K562 (cell line): Measurements from ENCODE around the gene HMGB2. TPM values are rescaled to one million over a fixed set of nuclear protein-coding genes. Genes with fewer than 3 reads are reported as not detected.

Experiments used
- ATAC-seq: fragments of 200-7000 bp; cut with Tn5 transposase; 3 replicates; pipeline ENCODE4 v1.9.1; 2020; ENCODE audit warnings: moderate library complexity
- BruUV-seq: library from RNA; stranded (reverse); fragments of 400-500 nt; replicated peaks from 2 replicates; lab custom pipeline; 2021; lab: Mats Ljungman, UMichigan
- CTCF ChIA-PET: fragments of 300-600 bp; formaldehyde crosslinking; extraction: SDS; loops from one replicate; lab custom pipeline; 2021; ENCODE audit warnings: low intra/inter-chr PET ratio; lab: Yijun Ruan, JAX
- POLR2A ChIA-PET: fragments of 300-600, 350-650 bp; sonication (Branson Sonifier 250); formaldehyde crosslinking; extraction: SDS; loops from one replicate; lab custom pipeline; 2021; ENCODE audit warnings: antibody characterized with exemption, inconsistent platforms; lab: Yijun Ruan, JAX
- DNase-seq, 4 experiments: peaks; one replicate each; pipeline versions ENCODE4 v3.0.0 to v3.0.0-alpha.2; 2011 to 2018; ENCODE audit warnings: low spot score in 3 of 4, mixed read lengths in 3 of 4; ENCODE audit errors: extremely low read depth in 1 of 4
- FAIRE-seq: peaks from 2 replicates; lab custom pipeline; 2011; peaks lifted over from hg19 to GRCh38; lab: Jason Lieb, UNC
- H2AFZ ChIP-seq: 2 replicates; pipeline ENCODE4 v1.6.0; 2011; ENCODE audit warnings: low read depth, low read length, control low read depth, inconsistent platforms
- H3K27ac ChIP-seq: fragments of 200-600 bp; 3 replicates; pipeline ENCODE4 v1.8.0; 2011; ENCODE audit warnings: low read depth, mild to moderate bottlenecking, control low read depth, inconsistent platforms, low read length, moderate library complexity, mixed read lengths; ENCODE audit errors: extremely low read depth
- H3K27me3 ChIP-seq, 2 experiments: fragments of 300-600 bp in 1 of 2; 2 replicates in 1 of 2; 3 replicates in 1 of 2; pipeline versions ENCODE4 v1.6.0 to v1.8.0; 2011; ENCODE audit warnings: inconsistent platforms in 2 of 2, low read length in 2 of 2, mild to moderate bottlenecking in 1 of 2, mixed read lengths in 1 of 2, moderate library complexity in 1 of 2; ENCODE audit not compliant: control insufficient read depth in 2 of 2, insufficient read depth in 2 of 2
- H3K36me3 ChIP-seq: fragments of 300-600 bp; 3 replicates; pipeline ENCODE4 v1.8.0; 2011; ENCODE audit warnings: mild to moderate bottlenecking, low read length, inconsistent platforms; ENCODE audit not compliant: control insufficient read depth, insufficient read depth
- H3K4me1 ChIP-seq, 2 experiments: fragments of 200-600 bp in 1 of 2; replicated peaks in 1 of 2; 2 replicates in 1 of 2; 3 replicates in 1 of 2; pipeline versions ENCODE4 v1.5.1 to v1.8.0; 2011; ENCODE audit warnings: inconsistent platforms in 2 of 2, low read length in 2 of 2, mild to moderate bottlenecking in 1 of 2, mixed read lengths in 1 of 2, moderate library complexity in 1 of 2; ENCODE audit not compliant: control insufficient read depth in 2 of 2, insufficient read depth in 2 of 2
- H3K4me2 ChIP-seq: 2 replicates; pipeline ENCODE4 v1.6.1; 2011; ENCODE audit warnings: low read length, control low read depth, inconsistent platforms, mixed read lengths; ENCODE audit not compliant: insufficient read depth
- H3K4me3 ChIP-seq: fragments of 200-600 bp; sonication (generic), shearing (Covaris generic); 2 replicates; pipeline ENCODE4 v1.5.1; 2016; ENCODE audit warnings: control low read depth, inconsistent platforms
- H3K79me2 ChIP-seq: fragments of 200-600 bp; 3 replicates; pipeline ENCODE4 v1.8.0; 2011; ENCODE audit warnings: low read length, inconsistent platforms; ENCODE audit not compliant: control insufficient read depth, insufficient read depth
- H3K9ac ChIP-seq, 2 experiments: 2 replicates each; pipeline versions ENCODE4 v1.6.0 to v1.6.1; 2011; ENCODE audit warnings: low read depth in 2 of 2, low read length in 2 of 2, control low read depth in 1 of 2, inconsistent platforms in 1 of 2, mild to moderate bottlenecking in 1 of 2, mixed read lengths in 1 of 2; ENCODE audit not compliant: insufficient read depth in 1 of 2
- H3K9me1 ChIP-seq: one replicate; pipeline ENCODE4 v1.6.0; 2011; ENCODE audit warnings: inconsistent platforms, mild to moderate bottlenecking, low read length, moderate library complexity; ENCODE audit not compliant: control insufficient read depth, insufficient read depth
- H3K9me3 ChIP-seq: replicated peaks from 2 replicates; pipeline ENCODE4 v1.5.1; 2011; ENCODE audit warnings: low read depth, low read length, inconsistent platforms; ENCODE audit not compliant: control insufficient read depth, insufficient read depth
- H4K20me1 ChIP-seq: replicated peaks from 2 replicates; pipeline ENCODE4 v1.6.1; 2011; ENCODE audit warnings: low read length, inconsistent platforms, mixed read lengths; ENCODE audit not compliant: control insufficient read depth, insufficient read depth
- CBX3 ChIP-seq, 2 experiments: IDR thresholded peaks; 1 replicate in 1 of 2; 2 replicates in 1 of 2; pipeline ENCODE4 v1.6.1; 2012; ENCODE audit warnings: inconsistent platforms in 2 of 2, low read length in 2 of 2, borderline replicate concordance in 1 of 2, control low read depth in 1 of 2
- FOXJ2 ChIP-seq: fragments of 200-800 bp; sonication (Bioruptor generic); IDR thresholded peaks from 2 replicates; pipeline ENCODE4 v1.6.1; 2016; ENCODE audit warnings: missing genetic modification characterization, missing compliant biosample characterization
- NFE2 ChIP-seq: IDR thresholded peaks from 2 replicates; pipeline ENCODE4 v1.6.1; 2014; ENCODE audit warnings: antibody characterized with exemption, low read depth
- REST ChIP-seq, 2 experiments: fragments of 450-650 bp; formaldehyde crosslinking in 1 of 2; IDR thresholded peaks; 2 replicates each; pipeline versions ENCODE4 v1.4.0 to v1.6.1; 2014 to 2020; ENCODE audit warnings: mild to moderate bottlenecking in 2 of 2, borderline replicate concordance in 1 of 2, low read depth in 1 of 2
- WGBS: fragments of 100-300 bp; shearing (Covaris generic); methylation state at CpG from one replicate; pipeline ENCODE4 v1.1.6; 2016; ENCODE audit warnings: low coverage, mixed read lengths; ENCODE audit not compliant: insufficient coverage; ENCODE audit errors: missing lambda C conversion rate; 5-methylcytosine and 5-hydroxymethylcytosine counted together
- in situ Hi-C: fragments of 300-500 bp; cut with MboI; formaldehyde crosslinking; loops from 4 replicates; pipeline ENCODE4 v1.15.0; 2018; ENCODE audit warnings: inconsistent platforms, mixed read lengths
- intact Hi-C: fragments of 100-400 bp; cut with micrococcal nuclease; formaldehyde crosslinking; loops from 2 replicates; pipeline ENCODE4 v1.14.2; 2022
- polyA plus RNA-seq, 8 experiments: library from polyadenylated mRNA; depleted of rRNA in 4 of 8; stranded (reverse) in 5 of 8; unstranded in 3 of 8; fragments of >200 nt; fragmentation: Nextera tagmentation in 2 of 8; fragmentation: Illumina TruSeq in 1 of 8; extraction: Ambion mirVana in 2 of 8; extraction: Trizol in 1 of 8; gene quantifications; 2 replicates each; pipeline versions ENCODE4 v1.2.1 to v1.2.3, GENCODE V29; 2011 to 2014; ENCODE audit warnings: inconsistent platforms in 1 of 8, missing spikeins in 1 of 8
- total RNA-seq, 7 experiments: library from RNA; depleted of rRNA in 6 of 7; stranded (reverse); fragments of >200 nt in 6 of 7; fragmentation: Illumina TruSeq in 2 of 7; extraction: Trizol in 2 of 7; gene quantifications; 2 replicates each; pipeline versions ENCODE4 v1.2.1 to v1.2.3, GENCODE V29; 2011 to 2021; ENCODE audit warnings: low replicate concordance in 1 of 7

The HMGB2 gene
- total and polyA plus RNA-seq, 9 of the 15 experiments (the other 6 are each of a cell fraction or from before 2014, with no cell fraction given) = 309 to 822 (median 626) TPM

- WGBS = 20% methylated on average over 3 of the region's 3 CpGs
- intact Hi-C loops (loop anchor here (1.0 kb wide), 1 partner anchor 128 kb away; no protein-coding TSS in a partner anchor), in situ Hi-C loops (no loop called here)
- Histone ChIP-seq H3K9ac (peak overlapping the region; percentile 16 to 41; a peak in 2 of 4 replicates), H3K27ac (peak overlapping the region; percentile 53; the same call in 2 of the 3 replicates), H3K79me2 (peaks cover 23% of the 10 kb centered on the region; the same call in 2 of the 3 replicates), H3K4me3 (peak overlapping the region; percentile 23), H3K9me3 (peaks cover 29% of the 10 kb centered on the region), H3K27me3 (no peaks in the 10 kb centered on the region), H3K36me3 (peaks cover 8% of the 10 kb centered on the region), H2AFZ (no peak overlapping the region; the same call in 1 of the 2 replicates), H3K4me1 (peaks cover 0 to 15% of the 10 kb centered on the region in 2 experiments; a peak in 3 of 5 replicates), H3K9me1 (no peaks in the 10 kb centered on the region), H3K4me2 (peak overlapping the region; percentile 70), H4K20me1 (0 out of 2 replicates have a peak, but pooled peaks cover 3% of the 10 kb centered on the region)
- CTCF ChIA-PET = no interaction called here
- no TSS peak for BruUV-seq
- DNase-seq = no peak
- no peak for FAIRE-seq
- TF ChIP-seq FOXJ2 (0 out of 2 replicates have a peak, but pooled peaks have one; percentile 62), NFE2 (no peak)
- peak; percentile 52 for ATAC-seq
- POLR2A ChIA-PET = interaction anchor here (1.2 kb wide), 1 partner anchor 13 kb away, joined by 5 read pairs; no protein-coding TSS in a partner anchor
Observed at GRCh38 chr4:173288698-173289352, 45.3 kb downstream of the HMGB2 start.

GRCh38 chr4:173288296-173288695 lies 45.9 kb downstream of the HMGB2 start:
- in situ Hi-C loops (no loop called here), intact Hi-C loops (loop anchor here (1.0 kb wide), 1 partner anchor 129 kb away; no protein-coding TSS in a partner anchor)
- POLR2A ChIA-PET = no interaction called here
- no peak overlapping the region for H2AFZ ChIP-seq
- H3K27me3 ChIP-seq = no peaks in the 10 kb centered on the region
- peaks cover 25% of the 10 kb centered on the region; the same call in 2 of the 3 replicates for H3K79me2 ChIP-seq
- BruUV-seq = no TSS peak
- FAIRE-seq = peak; percentile 71
- peaks cover 0 to 15% of the 10 kb centered on the region in 2 experiments; a peak in 3 of 5 replicates for H3K4me1 ChIP-seq
- peaks cover 8% of the 10 kb centered on the region; the same call in 2 of the 3 replicates for H3K36me3 ChIP-seq
- no peak overlapping the region for H3K9ac ChIP-seq
- H3K4me3 ChIP-seq = no peak overlapping the region
- peak overlapping the region; percentile 53; the same call in 1 of the 3 replicates for H3K27ac ChIP-seq
- WGBS = 27% methylated on average over 4 of the region's 4 CpGs
- peak overlapping the region; percentile 70 for H3K4me2 ChIP-seq
- no peaks in the 10 kb centered on the region for H3K9me1 ChIP-seq
- DNase-seq = peak; percentile 39 to 86 (median 45)
- H4K20me1 ChIP-seq = 0 out of 2 replicates have a peak, but pooled peaks cover 3% of the 10 kb centered on the region
- H3K9me3 ChIP-seq = peaks cover 34% of the 10 kb centered on the region
- CTCF ChIA-PET = no interaction called here
- peak; percentile 83 for ATAC-seq
- peak; percentile 14; the same call in 1 of the 2 replicates for TF ChIP-seq REST (IDR thresholded peaks at IDR 0.05; ENCODE audit: borderline replicate concordance)
- TF ChIP-seq REST (CRISPR knock-in tag; IDR thresholded peaks at IDR 0.05; ENCODE audit: low read depth) = no peak
- 0 out of 3 replicates have a peak, but pooled peaks of 1 of the 2 experiments have one; percentile 51 for TF ChIP-seq CBX3 (IDR thresholded peaks at IDR 0.05; ENCODE audit: borderline replicate concordance in 1 of 2, low read length in 2 of 2)
